Stimulated activated CD8-positive, alpha-beta memory T cell treated with anti-CD3 and anti-CD28 coated beads, Interleukin-2, amount 100 ng/mL, for 48 hours (primary cell): ENCODE measurements around the gene BCKDHA.
"Not testable (repeated sequence)": the region's sequence is repeated elsewhere in the genome, so short reads cannot be mapped to it uniquely, and the experiment has no call there.

Source experiments
- DNase-seq, 2 donors: peaks; one replicate each; pipeline ENCODE4 v3.0.0-alpha.2; 2020; ENCODE audit warnings: low read depth in 2 of 2

The BCKDHA gene

DNA sequence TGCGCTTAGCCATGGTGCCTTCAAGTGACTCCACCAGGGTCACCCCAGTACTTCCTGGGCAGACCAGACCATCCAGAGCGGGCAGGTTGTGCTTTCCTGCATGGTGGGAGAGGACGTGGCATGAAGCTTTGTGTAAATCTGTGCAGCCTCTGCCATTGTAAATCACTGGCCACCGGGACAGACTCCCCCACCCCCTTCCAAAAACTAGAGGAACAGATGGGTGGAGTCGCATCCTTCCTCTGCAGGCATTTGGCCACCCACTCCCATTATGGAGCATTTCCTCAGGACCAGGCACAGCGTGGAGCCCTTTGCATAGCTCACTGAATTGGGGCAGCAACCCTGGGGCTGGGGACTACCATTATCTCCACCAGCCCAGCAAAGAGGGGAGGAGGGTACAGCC is 8.2 kb downstream of the BCKDHA start:
- DNase-seq: no peak

DNA sequence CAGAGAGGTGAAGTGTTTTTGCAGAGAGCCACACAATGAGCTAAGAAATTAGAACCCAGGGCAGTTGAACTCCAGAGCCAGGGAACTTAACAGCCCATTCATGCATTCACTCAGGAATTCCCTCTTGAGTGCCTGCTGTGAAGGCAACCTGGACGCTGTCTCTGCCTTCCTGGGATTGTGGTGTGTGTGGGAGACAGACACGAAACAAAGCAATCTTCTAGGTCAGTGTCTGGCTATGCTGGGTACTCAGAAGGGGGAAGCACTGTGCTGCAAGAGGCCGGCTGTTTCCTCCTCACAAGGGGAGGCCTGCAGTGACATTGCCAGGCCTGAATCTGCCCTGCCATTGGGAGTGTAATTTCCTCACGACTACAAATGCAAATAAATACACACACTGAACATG is 9.7 kb downstream of the BCKDHA start:
- DNase-seq: no peak

DNA sequence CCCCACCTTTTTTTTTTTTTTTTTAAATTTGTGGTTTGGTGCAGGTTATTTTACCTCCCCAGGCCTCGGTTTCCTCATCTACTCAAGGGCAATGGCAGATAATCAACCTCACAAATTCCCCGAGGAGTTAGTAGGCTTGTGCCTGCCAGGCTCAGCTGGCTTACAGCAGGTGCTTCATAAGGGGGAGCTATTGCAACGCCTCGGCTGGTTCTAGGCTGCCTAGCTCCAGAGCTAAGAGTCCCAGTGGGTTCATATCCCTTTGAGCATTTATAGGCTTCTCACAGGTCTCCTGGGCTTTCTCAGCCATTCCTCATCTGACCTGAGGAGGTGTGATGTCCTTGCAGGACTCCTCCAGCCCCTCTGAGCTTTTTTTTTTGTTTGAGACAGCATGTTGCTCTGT is 10.6 kb downstream of the BCKDHA start:
- DNase-seq: no peak

DNA sequence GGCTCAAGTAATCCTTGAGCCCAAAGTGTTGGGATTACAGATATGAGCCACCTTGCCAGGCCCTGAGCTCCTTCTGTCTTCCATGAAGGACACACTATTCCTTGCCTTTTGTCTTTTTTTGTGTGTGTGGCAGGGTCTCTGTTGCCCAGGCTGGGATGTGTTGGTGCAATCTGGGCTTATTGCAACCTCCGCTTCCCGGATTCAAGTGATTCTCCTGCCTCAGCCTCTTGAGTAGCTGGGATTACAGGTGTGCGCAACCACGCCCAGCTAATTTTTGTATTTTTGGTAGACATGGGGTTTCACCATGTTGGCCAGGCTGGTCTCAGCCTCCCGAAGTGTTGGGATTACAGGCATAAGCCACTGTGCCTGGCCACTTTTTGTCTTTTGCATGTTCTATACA is 11.2 kb downstream of the BCKDHA start:
- not testable (repeated sequence) for DNase-seq

DNA sequence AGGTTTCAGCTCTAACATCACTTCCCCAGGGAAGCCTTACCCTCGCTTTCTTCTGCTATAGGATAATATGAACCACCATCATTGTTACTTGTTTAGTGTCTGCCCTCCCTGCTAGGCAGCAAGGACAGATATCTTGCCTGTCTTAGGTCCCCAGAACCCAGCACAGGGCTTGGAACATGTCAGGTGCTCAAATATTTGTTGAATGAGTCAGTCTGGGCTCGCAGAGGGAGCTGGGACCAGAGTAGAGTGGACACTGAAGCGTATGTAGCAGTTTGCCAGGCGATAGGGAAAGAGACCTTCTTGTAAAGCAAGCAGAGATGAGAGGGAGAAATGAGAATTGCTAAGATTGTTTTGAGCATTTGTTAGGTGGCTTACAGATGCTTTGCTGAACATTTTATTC is 11.7 kb downstream of the BCKDHA start:
- no peak for DNase-seq

DNA sequence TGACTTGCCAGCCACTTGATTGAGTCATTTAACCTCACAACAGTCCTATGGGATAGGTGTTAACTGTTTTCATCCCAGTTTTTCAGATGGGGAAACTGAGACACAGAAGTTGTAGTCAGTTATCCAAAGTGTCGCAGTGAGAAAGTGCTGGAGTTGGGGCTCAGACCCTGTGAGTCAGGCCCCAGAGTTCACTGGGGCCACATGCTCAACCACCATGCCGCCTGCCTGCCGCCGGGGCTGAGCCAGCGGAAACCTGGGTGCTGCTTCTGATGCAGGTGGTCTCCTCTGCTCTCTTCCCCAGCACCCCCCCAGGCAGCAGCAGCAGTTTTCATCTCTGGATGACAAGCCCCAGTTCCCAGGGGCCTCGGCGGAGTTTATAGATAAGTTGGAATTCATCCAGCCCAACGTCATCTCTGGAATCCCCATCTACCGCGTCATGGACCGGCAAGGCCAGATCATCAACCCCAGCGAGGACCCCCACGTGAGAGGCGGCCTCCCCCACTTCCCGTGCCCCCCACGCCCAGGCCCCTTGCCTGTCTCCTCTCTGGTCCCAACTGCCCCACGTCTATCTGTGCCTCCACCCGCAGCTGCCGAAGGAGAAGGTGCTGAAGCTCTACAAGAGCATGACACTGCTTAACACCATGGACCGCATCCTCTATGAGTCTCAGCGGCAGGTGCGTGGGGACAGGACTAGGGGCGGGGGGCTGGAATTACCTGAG is 12.9 kb downstream of the BCKDHA start:
- DNase-seq: no peak

DNA sequence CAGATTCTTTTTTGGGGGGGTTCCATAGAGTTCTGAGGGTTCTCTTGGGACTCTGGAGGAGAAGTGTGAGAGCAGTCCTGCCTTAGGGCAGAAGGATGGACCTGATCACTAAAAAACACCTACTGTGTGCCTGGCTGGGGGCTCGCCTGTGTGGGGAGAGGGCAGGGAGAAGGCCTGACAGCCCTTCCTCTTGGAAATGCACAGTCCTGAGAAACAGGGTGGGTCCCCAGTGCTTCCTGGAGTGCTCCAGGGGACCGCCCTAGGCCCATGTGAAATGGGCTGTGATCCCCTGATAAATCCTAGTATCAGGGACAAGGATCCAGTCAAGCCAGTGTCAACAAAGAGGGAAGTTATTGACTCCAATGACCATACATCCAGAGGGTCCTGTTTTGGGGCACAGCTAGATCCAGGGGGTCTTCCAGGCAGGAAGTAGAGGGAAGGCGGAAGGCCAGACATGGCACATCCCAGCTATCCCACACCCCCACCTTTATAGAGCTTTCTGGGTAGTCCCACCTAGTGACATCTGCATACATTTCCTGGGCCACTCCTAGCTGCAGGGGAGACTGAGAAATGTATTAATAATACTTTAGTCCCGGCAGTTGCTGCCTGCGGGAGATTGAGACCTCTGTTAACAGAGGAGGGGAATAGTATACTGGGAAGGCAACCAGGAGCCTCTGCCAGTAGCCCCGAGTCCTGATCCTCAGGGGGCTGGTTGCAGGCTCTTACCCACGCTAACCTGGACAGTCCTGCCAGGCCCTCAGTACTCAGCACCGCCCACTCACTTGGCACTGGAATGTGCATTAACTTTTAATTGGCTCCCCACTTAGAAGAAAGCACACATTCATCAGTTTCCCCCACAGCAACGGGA is 13.7 kb downstream of the BCKDHA start:
- DNase-seq: no peak

DNA sequence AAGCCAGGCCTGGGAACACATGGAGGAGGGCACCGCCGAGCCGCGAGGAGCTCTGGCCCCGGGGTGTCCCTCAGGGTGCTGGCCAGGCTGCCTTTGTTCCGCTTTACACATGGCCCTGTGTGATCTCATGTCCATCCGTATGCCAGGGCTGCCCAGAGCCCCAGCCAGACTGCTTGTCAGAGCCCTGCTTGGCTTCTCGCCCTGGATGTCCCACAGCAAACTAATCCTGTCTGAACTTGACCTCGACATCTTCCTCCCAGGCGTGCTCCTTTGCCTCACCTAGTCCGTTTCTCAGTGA is 14.3 kb downstream of the BCKDHA start:
- DNase-seq: no peak

DNA sequence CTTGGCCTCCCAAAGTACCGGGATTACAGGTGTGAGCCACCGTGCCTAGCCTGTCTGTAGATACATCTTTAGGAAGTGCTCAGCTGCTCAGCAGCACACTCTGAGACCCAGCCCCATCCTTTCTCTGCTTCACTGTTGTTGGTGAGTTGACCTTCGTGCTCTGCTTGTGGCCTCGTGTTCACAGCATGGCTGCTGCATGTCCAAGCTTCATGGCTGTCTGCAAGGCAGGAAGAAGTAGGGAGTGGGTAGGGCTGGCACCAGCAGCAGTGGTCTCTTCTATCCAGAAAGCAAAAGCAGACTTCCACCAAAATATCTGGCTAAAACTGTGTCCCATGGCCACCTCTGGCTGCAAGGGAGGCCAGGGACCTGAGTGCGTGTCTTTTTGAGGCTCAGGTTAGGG is 15.3 kb downstream of the BCKDHA start:
- no peak for DNase-seq

DNA sequence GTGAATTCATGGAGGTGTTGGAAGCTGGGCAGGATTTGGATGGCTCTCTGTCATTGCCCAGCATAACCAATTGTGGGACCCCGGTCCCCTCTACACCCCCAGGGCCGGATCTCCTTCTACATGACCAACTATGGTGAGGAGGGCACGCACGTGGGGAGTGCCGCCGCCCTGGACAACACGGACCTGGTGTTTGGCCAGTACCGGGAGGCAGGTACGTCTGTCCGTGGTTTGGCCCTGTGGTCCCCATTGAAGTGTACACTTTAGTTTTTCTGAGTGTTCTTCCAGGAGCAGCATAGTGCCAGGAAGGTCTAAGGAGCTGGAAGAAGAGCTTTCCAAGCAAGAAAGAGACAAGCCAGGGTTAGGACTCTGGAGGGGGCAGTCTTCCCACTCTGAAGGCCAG is 16.3 kb downstream of the BCKDHA start:
- DNase-seq: no peak

DNA sequence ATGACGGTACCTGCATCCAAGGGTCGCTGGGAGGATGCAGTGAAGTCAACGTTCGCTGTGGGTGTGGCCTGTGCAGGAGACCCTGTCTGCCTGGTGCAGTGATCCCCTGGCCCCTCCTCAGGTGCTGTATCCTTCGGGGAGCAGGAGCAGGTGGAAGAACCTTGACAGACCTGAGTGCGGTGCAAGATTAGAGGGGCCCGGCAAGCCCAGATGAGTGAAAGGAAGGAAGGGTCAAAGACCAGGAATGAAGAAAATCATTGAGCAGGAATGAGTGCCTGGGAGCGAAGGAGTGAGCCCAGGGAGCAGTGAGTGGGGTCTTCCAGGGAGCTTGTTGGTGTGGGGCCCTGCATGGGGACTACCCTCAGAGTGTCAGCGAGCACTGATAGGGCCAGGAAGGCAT is 16.8 kb downstream of the BCKDHA start:
- DNase-seq: no peak

DNA sequence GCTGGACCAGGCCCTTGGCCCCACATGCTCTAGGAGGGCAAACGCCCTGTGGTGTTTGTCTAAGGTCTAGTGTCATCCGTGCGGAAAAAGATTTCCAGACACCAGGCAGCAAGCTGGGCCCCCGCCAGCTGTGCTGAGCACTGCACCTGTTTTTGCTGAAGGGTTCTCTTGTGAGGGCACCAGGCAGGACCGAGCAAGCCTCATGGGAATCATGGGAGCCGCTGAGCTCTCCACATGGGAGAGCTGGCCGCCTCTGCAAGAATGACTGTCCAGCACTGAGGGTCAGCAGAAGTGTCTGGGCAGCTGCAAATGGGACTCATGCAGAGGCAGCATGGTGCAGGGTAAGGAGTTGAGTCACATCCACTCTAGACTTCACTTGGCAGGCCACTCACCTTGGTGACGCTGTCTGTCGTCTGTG is 17.5 kb downstream of the BCKDHA start:
- no peak for DNase-seq

DNA sequence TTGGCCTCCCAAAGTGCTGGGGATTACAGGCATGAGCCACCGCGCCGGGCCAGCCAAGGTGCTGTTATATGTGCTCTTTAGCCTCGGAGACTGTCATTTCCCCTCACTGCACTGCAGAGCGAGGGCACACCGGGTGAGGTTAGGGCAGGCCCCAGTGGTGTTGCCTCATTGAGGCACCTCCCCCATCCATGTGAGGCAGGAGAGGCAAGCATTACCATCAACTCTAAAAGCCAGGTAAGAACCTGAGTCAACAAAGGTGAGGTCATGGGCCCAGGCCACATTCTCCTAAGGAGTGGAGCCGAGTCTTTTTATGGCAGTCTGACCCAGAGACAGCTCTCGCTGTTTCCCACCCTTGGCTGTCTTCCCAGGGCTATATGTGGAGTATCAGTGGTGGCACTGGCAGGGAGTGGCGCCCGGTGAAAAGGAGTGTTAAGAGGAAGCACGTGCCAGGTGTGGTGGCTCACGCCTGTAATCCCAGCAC is 18.6 kb downstream of the BCKDHA start:
- no peak for DNase-seq

DNA sequence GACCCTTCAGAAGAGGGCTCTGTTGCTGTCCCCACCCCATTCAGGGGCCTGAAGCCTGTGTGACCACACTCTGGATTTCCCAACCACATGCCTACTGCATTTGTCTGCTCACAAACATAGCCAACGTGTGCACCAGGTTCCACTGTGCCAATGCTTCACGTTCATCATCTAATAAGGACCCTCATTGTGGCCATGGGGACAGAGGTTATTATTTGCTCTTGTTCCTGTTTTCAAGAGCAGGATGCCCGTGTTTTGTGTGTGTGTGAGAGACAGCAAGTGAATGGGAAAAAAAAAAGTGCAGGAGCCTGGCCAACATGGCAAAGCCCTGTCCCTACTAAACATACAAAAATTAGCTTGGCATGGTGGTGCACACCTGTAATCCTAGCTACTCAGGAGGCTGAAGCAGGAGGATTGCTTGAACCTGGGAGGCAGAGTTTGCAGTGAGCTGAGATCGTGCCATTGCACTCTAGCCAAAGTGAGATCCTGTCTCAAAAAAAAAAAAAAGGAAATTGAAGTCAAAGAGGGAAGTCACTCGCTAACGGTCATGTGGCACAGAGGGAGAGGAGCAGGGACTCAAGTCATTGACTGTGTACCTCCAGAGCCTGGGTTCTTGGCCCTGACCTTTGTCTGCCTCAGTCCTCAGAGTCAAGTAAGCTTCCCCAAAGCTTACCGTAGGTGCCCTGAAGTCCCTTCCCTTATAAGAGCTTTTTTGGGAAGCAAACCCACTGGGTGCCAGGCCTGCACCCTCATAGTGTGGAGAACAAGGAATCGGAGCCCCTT is 22.7 kb downstream of the BCKDHA start:
- DNase-seq: no peak

DNA sequence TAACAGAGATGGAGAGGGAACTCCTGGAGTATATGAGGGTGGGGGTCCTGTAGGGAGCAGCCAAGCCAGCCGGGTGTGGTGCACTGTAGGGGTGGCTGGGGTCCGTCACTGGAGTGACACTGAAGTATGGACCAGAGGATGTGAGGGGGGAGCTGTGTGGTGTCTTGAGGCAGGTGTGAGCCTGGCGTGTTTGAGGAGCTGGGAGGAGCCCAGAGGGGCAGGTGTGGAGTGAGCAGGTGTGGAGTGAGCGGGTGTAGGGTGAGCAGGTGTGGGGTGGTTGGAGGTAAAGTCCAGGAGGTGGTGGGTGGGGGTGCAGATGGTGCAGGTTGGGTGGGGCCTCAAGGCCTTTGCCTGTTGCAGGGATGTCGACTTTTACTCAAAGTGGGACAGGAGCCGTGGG is 23.7 kb downstream of the BCKDHA start:
- DNase-seq: no peak

DNA sequence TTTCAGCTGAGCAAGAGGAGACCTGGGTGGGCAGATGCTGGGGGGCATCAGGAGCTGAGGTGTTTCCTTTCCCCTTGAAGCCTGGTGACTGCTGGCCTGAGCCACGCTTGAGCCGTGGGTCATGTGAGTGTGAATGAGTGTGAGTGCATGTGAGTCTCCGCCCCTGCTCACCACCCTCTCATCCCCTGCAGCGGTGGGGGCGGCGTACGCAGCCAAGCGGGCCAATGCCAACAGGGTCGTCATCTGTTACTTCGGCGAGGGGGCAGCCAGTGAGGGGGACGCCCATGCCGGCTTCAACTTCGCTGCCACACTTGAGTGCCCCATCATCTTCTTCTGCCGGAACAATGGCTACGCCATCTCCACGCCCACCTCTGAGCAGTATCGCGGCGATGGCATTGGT is 24.4 kb downstream of the BCKDHA start:
- no peak for DNase-seq

DNA sequence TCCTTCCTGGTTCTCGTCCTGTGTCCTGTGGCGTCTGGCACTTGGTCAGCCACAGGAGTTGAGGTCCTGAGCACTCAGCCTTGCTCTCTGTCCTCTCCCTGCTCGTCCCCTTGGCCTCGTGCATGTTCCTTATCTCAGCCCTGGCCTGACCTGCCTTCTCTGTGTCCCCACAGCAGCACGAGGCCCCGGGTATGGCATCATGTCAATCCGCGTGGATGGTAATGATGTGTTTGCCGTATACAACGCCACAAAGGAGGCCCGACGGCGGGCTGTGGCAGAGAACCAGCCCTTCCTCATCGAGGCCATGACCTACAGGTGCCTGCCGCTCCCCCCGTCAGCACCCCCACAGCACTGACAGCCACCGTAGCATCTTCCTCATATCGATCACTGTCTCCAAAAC is 24.8 kb downstream of the BCKDHA start:
- DNase-seq: no peak

DNA sequence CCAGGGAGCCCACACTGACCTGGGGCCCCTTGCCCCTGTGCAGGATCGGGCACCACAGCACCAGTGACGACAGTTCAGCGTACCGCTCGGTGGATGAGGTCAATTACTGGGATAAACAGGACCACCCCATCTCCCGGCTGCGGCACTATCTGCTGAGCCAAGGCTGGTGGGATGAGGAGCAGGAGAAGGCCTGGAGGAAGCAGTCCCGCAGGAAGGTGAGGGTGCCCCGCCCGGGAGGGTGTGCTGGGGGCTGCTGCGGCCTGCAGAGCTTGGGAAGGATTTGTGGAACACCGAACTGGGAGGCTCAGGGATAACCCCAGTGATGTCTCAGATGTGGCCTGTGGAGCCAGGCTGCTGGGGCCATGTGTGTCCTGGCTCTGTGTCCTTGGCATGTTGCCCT is 25.3 kb downstream of the BCKDHA start:
- no peak for DNase-seq

DNA sequence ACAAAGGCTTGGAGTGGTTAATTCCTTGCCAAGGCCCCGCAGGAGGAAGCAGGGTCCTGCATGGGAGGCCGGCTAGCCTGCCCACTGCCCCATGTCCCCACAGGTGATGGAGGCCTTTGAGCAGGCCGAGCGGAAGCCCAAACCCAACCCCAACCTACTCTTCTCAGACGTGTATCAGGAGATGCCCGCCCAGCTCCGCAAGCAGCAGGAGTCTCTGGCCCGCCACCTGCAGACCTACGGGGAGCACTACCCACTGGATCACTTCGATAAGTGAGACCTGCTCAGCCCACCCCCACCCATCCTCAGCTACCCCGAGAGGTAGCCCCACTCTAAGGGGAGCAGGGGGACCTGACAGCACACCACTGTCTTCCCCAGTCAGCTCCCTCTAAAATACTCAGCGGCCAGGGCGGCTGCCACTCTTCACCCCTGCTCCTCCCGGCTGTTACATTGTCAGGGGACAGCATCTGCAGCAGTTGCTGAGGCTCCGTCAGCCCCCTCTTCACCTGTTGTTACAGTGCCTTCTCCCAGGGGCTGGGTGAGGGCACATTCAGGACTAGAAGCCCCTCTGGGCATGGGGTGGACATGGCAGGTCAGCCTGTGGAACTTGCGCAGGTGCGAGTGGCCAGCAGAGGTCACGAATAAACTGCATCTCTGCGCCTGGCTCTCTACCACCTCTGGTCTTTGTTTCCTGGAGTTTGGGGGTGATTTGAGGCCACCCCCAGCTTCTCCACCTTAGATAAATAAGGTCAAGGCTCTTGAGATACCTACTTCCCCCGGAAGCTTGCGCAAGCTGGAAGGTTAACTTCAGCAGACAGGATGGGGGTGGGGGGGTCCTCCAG is 26.9 kb downstream of the BCKDHA start:
- DNase-seq: no peak

DNA sequence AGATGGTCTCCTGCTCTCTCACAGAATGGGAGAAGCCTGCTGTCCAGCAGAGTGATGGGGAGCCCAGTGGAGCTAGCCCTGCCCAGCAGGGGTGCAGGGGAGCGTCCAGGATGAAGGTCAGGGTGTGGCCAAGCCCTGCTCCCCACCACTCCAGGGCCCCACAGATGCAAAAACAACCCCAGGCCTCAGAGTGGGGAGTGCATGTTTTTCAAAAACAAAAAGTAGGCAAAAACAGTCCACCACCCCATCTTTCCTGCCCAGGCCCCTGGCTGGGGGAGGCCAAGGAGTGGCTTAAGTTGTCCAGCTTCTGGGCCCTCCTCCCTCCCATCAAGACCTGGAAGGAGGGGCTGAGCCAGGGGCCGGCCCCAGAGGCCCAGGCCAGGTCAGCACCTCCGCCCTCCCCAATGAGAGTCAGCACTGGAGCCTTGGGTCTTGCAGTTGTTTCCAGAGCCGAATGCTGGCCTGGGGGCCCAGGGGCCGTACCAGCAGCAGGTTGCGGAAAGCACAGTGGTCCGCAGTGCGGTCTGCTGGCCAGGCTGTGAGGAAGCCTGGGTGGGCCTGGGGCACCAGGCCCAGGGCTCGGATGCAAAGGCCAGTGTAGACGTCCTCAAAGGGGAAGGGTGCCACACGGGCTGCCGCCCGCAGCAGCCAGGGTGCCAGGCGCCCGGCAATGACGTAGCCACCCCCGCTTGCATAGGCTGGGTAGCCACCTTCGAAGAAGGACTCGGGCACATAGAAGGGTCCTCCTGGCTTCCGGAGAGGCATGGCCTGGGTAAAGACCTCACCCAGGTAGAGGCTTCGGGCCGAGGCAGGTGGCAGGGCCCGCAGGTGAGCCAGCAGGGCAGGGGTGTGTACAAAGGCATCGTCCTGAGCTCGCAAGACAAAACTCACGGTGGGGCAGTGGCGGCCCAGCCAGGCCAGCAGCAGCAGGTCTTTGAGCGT is 27.8 kb downstream of the BCKDHA start:
- DNase-seq: no peak
